Measurements from ENCODE around the gene EIF2D. TPM values are rescaled to one million over a fixed set of nuclear protein-coding genes. Genes with fewer than 3 reads are reported as not detected.

EIF2D gene
- polyA plus RNA-seq, 3 donors: 16.4 to 31.6 (median 16.8) TPM

- Mint-ChIP-seq H3K27ac (peak overlapping the region in 1 of 7 donors; percentile 20), H3K36me3 (no peaks in the 10 kb centered on the region), H3K4me3 (peak overlapping the region in 1 of 2 donors; percentile 8), H3K4me1 (peaks cover 41% of the 10 kb centered on the region), H3K9me3 (peaks cover 0 to 5% (median 0%) of the 10 kb centered on the region in 7 donors), H3K27me3 (ENCODE audit: low read depth in 3 of 3) (peaks cover 29 to 39% (median 30%) of the 10 kb centered on the region in 3 donors)
- no peaks in the 10 kb centered on the region for H3K9me3 ChIP-seq (replicated peaks in 1 of 2; ENCODE audit: control insufficient read depth in 1 of 2, insufficient read depth in 1 of 2, low read length in 2 of 2)
- H3K27me3 ChIP-seq (ENCODE audit: control insufficient read depth in 2 of 2, insufficient read depth in 2 of 2, low read length in 2 of 2): peaks cover 0 to 17% of the 10 kb centered on the region in 2 donors
- H3K27ac ChIP-seq (ENCODE audit: low read depth in 1 of 2, low read length in 2 of 2): no peak overlapping the region
- peaks cover 13% of the 10 kb centered on the region for H4K20me1 ChIP-seq (ENCODE audit: insufficient read depth, low read length)
- no peaks in the 10 kb centered on the region for H3K36me3 ChIP-seq (replicated peaks in 1 of 2; ENCODE audit: control insufficient read depth in 1 of 2, insufficient read depth in 2 of 2, low read length in 2 of 2)
- TF ChIP-seq CTCF (IDR thresholded peaks at IDR 0.05): no peak
- DNase-seq: no peak
- H3K4me1 ChIP-seq (ENCODE audit: control insufficient read depth in 1 of 2, insufficient read depth in 2 of 2, low read length in 2 of 2): peaks cover 32 to 40% of the 10 kb centered on the region in 2 donors
- H2AFZ ChIP-seq (ENCODE audit: insufficient read depth, low read depth, low read length, poor library complexity, severe bottlenecking): no peak overlapping the region
- H3K9ac ChIP-seq (ENCODE audit: insufficient read depth, low read length, poor library complexity, severe bottlenecking): no peak overlapping the region
- no peak overlapping the region for H3K4me2 ChIP-seq (replicated peaks; ENCODE audit: extremely low read depth, low read length, poor library complexity, severe bottlenecking)
- H3K4me3 ChIP-seq (replicated peaks in 1 of 3; ENCODE audit: low read depth in 2 of 3, low read length in 3 of 3): no peak overlapping the region
- WGBS (ENCODE audit: insufficient coverage): 98% methylated on average over 9 of the region's 11 CpGs
- intact Hi-C loops (cut with micrococcal nuclease): no loop called here
- no peaks in the 10 kb centered on the region for H3K79me2 ChIP-seq (ENCODE audit: insufficient read depth, low read length)
Measured at GRCh38 chr1:206661161-206661820, 49.0 kb upstream of the EIF2D start.

GRCh38 chr1:206660136-206660535 is 47.9 kb upstream of the EIF2D start:
- Histone ChIP-seq H3K9me3 (replicated peaks in 1 of 2; ENCODE audit: control insufficient read depth in 1 of 2, insufficient read depth in 1 of 2, low read length in 2 of 2) (no peaks in the 10 kb centered on the region), H2AFZ (ENCODE audit: insufficient read depth, low read depth, low read length, poor library complexity, severe bottlenecking) (no peak overlapping the region), H4K20me1 (ENCODE audit: insufficient read depth, low read length) (peaks cover 13% of the 10 kb centered on the region), H3K9ac (ENCODE audit: insufficient read depth, low read length, poor library complexity, severe bottlenecking) (no peak overlapping the region), H3K4me2 (replicated peaks; ENCODE audit: extremely low read depth, low read length, poor library complexity, severe bottlenecking) (no peak overlapping the region), H3K79me2 (ENCODE audit: insufficient read depth, low read length) (no peaks in the 10 kb centered on the region), H3K27ac (ENCODE audit: low read depth in 1 of 2, low read length in 2 of 2) (no peak overlapping the region), H3K36me3 (replicated peaks in 1 of 2; ENCODE audit: control insufficient read depth in 1 of 2, insufficient read depth in 2 of 2, low read length in 2 of 2) (no peaks in the 10 kb centered on the region), H3K4me1 (ENCODE audit: control insufficient read depth in 1 of 2, insufficient read depth in 2 of 2, low read length in 2 of 2) (peaks cover 29 to 34% of the 10 kb centered on the region in 2 donors), H3K4me3 (replicated peaks in 1 of 3; ENCODE audit: low read depth in 2 of 3, low read length in 3 of 3) (no peak overlapping the region), H3K27me3 (ENCODE audit: control insufficient read depth in 2 of 2, insufficient read depth in 2 of 2, low read length in 2 of 2) (peaks cover 0 to 17% of the 10 kb centered on the region in 2 donors)
- H3K36me3 Mint-ChIP-seq: no peaks in the 10 kb centered on the region
- no peak for TF ChIP-seq CTCF (IDR thresholded peaks at IDR 0.05)
- H3K4me3 Mint-ChIP-seq: no peak overlapping the region
- no CpG with 5 or more reads among the region's 4 CpGs for WGBS (ENCODE audit: insufficient coverage)
- H3K27me3 Mint-ChIP-seq (ENCODE audit: low read depth in 3 of 3): peaks cover 23 to 35% (median 29%) of the 10 kb centered on the region in 3 donors
- DNase-seq: no peak
- intact Hi-C loops (cut with micrococcal nuclease): no loop called here
- H3K9me3 Mint-ChIP-seq: peaks cover 0 to 5% (median 0%) of the 10 kb centered on the region in 7 donors
- no peak overlapping the region for H3K27ac Mint-ChIP-seq
- H3K4me1 Mint-ChIP-seq: peaks cover 34% of the 10 kb centered on the region
